Nephron (organoid): ENCODE data around the gene SAMD4B.

ENCODE experiments used
- H3K27ac Mint-ChIP-seq, 3 experiments: 2 replicates each; pipeline ENCODE4 v1.8.0; 2020; ENCODE audit warnings: mixed read lengths in 3 of 3, mild to moderate bottlenecking in 2 of 3, moderate library complexity in 1 of 3
- H3K27me3 Mint-ChIP-seq: 2 replicates; pipeline ENCODE4 v1.8.0; 2021; ENCODE audit warnings: low read depth, mild to moderate bottlenecking, moderate library complexity, mixed read lengths
- H3K36me3 Mint-ChIP-seq: 2 replicates; pipeline ENCODE4 v1.8.0; 2020; ENCODE audit warnings: low read depth, mixed read lengths
- H3K4me1 Mint-ChIP-seq: 2 replicates; pipeline ENCODE4 v1.8.0; 2020; ENCODE audit warnings: mixed read lengths
- H3K4me3 Mint-ChIP-seq, 3 experiments: 2 replicates each; pipeline ENCODE4 v1.8.0; 2020; ENCODE audit warnings: mild to moderate bottlenecking in 3 of 3, mixed read lengths in 3 of 3, moderate library complexity in 2 of 3
- H3K9me3 Mint-ChIP-seq: 2 replicates; pipeline ENCODE4 v1.8.0; 2020; ENCODE audit warnings: mixed read lengths
- CTCF ChIP-seq, 3 experiments: fragments of 200-600 bp; sonication (generic); IDR thresholded peaks; one replicate each; pipeline ENCODE4 v1.5.0; 2021; ENCODE audit warnings: antibody characterized with exemption in 3 of 3; ENCODE audit not compliant: unreplicated experiment in 3 of 3

Gene SAMD4B

DNA sequence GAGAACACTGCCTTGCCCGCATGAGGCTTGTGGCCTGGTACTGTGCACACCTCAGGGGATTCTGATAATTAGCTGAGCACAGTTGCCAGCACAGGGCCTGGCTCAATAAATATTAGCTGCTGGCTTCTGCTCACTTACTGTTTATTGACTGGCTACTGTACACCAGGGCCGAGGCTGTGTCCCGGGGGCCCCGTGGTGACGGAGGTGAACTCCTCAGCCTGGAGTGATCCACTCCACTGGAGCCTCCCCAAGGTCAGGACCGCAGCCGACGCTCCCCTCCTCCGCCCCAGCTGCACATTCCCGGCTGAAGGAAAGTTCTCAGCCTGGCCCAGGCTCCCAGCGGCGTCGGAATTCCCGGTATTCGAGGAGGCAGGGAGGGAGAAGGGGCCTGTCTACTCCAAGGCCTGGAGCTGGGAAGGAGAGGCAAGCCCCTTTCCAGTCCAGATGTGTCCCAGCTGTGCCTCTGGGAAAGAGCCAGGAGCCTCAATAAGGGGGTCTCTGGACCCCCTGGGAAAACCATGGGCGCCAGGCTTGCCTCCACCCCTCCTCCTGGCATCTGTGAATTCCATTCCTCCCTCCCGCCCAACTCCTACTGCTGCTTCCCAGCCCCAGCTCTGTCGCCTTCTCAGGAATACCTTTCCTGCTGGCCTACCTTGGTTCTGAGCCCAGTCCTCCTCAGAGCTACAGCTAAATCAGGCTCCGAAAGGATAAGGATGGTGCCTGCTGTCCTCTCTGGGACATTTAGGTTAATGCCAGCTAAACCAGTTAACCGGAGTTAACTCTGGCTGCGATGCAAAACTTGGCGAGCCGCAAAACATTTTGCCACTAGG, 86.3 kb downstream of the SAMD4B start:
- H3K4me3 Mint-ChIP-seq: peak overlapping the region; percentile 38 to 56 (median 48)
- TF ChIP-seq CTCF (IDR thresholded peaks at IDR 0.05; ENCODE audit: unreplicated experiment in 3 of 3): no peak
- no peaks in the 10 kb centered on the region for H3K27me3 Mint-ChIP-seq
- no peaks in the 10 kb centered on the region for H3K9me3 Mint-ChIP-seq
- peak overlapping the region; percentile 96 to 99 (median 99) for H3K27ac Mint-ChIP-seq
- peaks cover 30% of the 10 kb centered on the region for H3K4me1 Mint-ChIP-seq
- peaks cover 31% of the 10 kb centered on the region for H3K36me3 Mint-ChIP-seq

DNA sequence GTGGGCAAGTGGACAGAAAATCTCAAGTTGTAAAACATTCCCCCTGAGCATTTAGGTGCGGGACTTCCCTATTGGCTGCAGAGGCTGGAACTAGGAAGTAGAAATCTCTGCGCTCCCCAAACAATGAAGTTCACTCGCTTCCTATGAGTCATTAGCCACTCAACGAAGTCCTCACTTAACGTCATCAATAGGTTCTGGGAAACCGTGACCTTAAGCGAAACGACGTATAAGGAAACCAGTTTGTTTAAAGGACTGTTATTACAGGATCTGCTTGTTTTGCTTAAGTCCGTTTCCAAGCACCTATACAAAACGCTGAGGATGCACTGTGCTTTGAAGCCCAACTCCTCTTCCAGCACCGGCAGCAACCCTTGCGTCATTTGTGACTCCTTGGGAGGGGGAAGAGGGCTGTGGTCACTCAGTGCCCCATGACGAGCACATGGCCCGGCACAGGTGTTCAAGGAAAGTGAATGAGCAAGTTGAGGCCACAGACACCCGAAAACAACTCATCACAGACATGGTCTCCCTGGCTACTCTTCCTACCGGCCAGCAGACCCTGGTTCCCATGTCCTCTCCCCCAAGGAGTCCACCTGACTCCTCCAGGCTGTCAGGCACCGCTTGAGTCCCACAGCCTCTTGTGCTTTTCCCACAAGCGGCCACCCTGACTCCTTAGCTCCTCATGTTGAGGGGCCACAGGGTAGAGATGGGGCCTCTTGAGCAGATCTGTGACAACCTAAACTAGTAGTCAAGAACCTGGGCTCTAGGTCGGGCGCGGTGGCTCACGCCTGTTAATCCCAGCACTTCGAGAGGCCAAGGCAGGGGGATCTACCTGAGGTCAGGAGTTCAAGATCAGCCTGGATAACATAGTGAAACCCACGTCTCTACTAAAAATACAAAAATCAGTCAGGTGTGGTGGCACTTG, 88.7 kb downstream of the SAMD4B start:
- no peaks in the 10 kb centered on the region for H3K27me3 Mint-ChIP-seq
- no peak for TF ChIP-seq CTCF (IDR thresholded peaks at IDR 0.05; ENCODE audit: unreplicated experiment in 3 of 3)
- peak overlapping the region in 2 of 3 experiments; percentile 23 to 29 for H3K4me3 Mint-ChIP-seq
- H3K27ac Mint-ChIP-seq: peak overlapping the region; percentile 88 to 99 (median 90)
- H3K4me1 Mint-ChIP-seq: peaks cover 34% of the 10 kb centered on the region
- H3K9me3 Mint-ChIP-seq: no peaks in the 10 kb centered on the region
- H3K36me3 Mint-ChIP-seq: peaks cover 35% of the 10 kb centered on the region

GRCh38 chr19:39432677-39433025, 90.4 kb downstream of the SAMD4B start:
- Mint-ChIP-seq H3K27me3 (no peaks in the 10 kb centered on the region), H3K36me3 (peaks cover 30% of the 10 kb centered on the region), H3K4me1 (peaks cover 35% of the 10 kb centered on the region), H3K4me3 (peak overlapping the region; percentile 53 to 79 (median 67)), H3K9me3 (no peaks in the 10 kb centered on the region), H3K27ac (peak overlapping the region in 1 of 3 experiments; percentile 55)
- no peak for TF ChIP-seq CTCF (IDR thresholded peaks at IDR 0.05; ENCODE audit: unreplicated experiment in 3 of 3)

DNA sequence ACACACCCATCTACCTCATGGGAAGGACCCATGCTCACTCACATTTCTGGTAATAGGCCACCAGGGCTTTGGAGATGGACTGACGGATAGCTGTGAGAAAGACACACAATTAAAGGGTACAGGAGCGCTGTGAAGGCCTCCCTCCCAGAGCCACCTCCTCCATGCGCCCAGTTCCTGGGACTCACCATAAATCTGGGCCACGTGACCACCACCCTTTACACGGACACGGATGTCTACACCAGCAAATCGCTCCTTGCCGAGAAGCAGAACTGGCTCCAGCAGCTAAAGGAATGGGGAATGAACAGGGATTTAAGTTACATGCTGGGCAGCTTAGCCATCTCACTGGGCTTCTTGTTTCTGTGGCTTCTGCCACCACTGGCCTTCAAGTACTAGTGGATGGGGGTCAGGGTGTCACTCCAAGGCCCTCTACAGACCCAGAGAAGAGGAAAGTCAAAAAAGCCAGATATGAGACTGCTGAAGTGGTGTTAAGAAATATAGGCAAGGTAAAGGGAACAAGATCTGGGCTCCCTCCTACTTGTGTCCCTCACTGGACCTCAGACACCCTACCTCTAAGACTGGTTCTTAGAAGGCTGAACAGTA, 91.4 kb downstream of the SAMD4B start:
- peak overlapping the region; percentile 79 to 100 (median 100) for H3K4me3 Mint-ChIP-seq
- peak overlapping the region in 2 of 3 experiments; percentile 23 to 54 for H3K27ac Mint-ChIP-seq
- H3K9me3 Mint-ChIP-seq: no peaks in the 10 kb centered on the region
- H3K36me3 Mint-ChIP-seq: peaks cover 30% of the 10 kb centered on the region
- H3K4me1 Mint-ChIP-seq: peaks cover 29% of the 10 kb centered on the region
- TF ChIP-seq CTCF (IDR thresholded peaks at IDR 0.05; ENCODE audit: unreplicated experiment in 3 of 3): no peak
- no peaks in the 10 kb centered on the region for H3K27me3 Mint-ChIP-seq

DNA sequence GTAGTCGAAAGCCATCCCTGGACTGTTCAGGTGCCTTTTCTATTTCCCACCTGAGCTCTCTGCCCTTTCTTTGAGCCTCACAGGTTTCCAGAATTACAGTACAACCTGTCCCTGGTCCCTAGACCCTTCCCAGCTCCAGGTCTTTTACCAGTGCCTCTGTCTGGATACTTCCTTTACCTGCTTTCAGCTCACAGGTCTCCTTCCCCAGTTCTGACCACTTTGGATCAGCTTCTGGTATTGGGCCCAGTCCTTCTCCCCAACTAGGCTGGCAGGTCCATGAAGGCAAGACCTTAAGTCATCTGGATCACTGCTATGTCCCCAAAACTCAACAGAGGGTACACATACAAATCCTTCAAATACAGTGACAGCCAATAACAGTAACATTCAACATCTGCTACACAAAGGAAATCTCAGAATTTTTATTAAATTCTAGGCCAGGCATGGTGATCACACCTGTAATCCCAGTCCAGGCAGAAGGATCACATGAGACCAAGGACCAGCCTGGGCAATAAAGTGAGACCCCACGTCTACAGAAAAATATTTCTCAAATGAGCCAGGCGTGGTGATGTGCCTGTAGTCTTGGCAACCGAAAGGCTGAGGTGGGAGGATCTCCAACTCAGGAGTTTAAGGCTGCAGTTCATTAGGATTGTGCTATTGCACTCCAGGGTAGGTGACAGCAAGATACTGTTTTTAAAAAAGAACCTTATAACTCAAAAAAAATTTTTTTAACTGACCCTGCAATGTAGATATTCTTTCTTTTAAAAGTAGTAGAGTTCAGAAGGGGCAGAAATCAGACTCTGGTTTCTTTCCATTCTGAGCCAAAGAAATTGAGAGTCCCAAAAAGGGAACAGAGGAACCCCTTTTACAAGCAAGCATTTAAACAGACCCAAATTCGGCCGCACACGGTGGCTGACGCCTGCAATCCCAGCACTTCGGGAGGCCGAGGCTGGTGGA, 92.2 kb downstream of the SAMD4B start:
- peak overlapping the region; percentile 95 to 100 (median 100) for H3K4me3 Mint-ChIP-seq
- no peaks in the 10 kb centered on the region for H3K9me3 Mint-ChIP-seq
- peaks cover 23% of the 10 kb centered on the region for H3K4me1 Mint-ChIP-seq

More for the DNA sequence above, 92.2 kb downstream of the SAMD4B start:
- H3K36me3 Mint-ChIP-seq: peaks cover 30% of the 10 kb centered on the region
- no peak for TF ChIP-seq CTCF (IDR thresholded peaks at IDR 0.05; ENCODE audit: unreplicated experiment in 3 of 3)
- no peaks in the 10 kb centered on the region for H3K27me3 Mint-ChIP-seq
- peak overlapping the region in 1 of 3 experiments; percentile 25 for H3K27ac Mint-ChIP-seq
